ENCODE data around the gene EFCC1. TPM values are rescaled to one million over a fixed set of nuclear protein-coding genes. Genes with fewer than 3 reads are reported as not detected.
A peak's percentile ranks its signal among the peaks of the same experiment; 100 is the strongest.

EFCC1 gene
- total RNA-seq, 2 experiments from 2014 or later: 0.10 to 0.20 TPM

DNA sequence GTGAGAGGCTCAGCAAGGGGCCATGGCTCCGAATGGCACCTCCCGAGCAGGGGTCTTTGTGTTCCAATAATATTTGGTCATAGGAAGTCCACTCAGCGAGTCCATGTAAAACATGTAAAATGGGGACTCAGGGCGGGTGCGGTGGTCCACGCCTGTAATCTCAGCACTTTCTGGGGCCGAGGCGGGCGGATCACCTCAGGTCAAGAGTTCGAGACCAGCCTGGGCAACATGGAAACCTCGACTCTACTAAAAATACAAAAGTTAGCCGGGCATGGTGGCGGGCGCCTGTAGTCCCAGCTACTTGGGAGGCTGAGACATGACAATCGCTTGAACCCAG is 26.4 kb downstream of the EFCC1 start:
- intact Hi-C loops (cut with micrococcal nuclease): loop anchor here (1.0 to 2.0 kb wide), 10 partner anchors 11 to 251 kb away; partner anchors contain the start of genes ACAD9, CFAP92, COPG1 and HMCES
- Mint-ChIP-seq H3K4me3 (peak overlapping the region; percentile 45), H3K27ac (no peak overlapping the region), H3K36me3 (ENCODE audit: low read depth) (no peaks in the 10 kb centered on the region), H3K4me1 (ENCODE audit: low read depth) (peaks cover 7% of the 10 kb centered on the region), H3K27me3 (ENCODE audit: low read depth) (no peaks in the 10 kb centered on the region), H3K9me3 (no peaks in the 10 kb centered on the region)
- CTCF ChIA-PET: interaction anchor here (0.6 to 7.2 kb wide), 10 partner anchors 9 to 104 kb away, joined by 3 to 64 read pairs (median 6); no protein-coding TSS in a partner anchor
- no peak for DNase-seq

DNA sequence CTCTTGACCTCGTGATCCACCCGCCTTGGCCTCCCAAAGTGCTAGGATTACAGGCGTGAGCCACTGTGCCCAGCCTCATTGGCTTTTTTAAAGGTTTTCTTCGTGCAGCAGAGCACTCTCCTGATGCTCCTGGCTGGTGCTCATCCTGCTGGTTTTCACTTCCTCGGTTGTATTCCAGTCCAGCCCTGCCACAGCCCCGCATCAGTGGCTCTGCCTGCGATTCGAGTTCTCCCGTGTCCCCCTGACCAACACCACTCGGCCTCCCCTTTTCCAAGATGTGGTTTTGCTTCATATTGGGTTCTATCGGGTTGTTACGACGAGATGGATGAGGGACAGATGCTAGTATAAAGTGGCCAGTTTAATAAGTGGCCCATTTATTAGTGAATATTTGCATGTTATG is 27.8 kb downstream of the EFCC1 start:
- no peak for DNase-seq
- Mint-ChIP-seq H3K4me1 (ENCODE audit: low read depth) (peaks cover 7% of the 10 kb centered on the region), H3K9me3 (no peaks in the 10 kb centered on the region), H3K36me3 (ENCODE audit: low read depth) (no peaks in the 10 kb centered on the region), H3K27me3 (ENCODE audit: low read depth) (no peaks in the 10 kb centered on the region), H3K27ac (no peak overlapping the region), H3K4me3 (no peak overlapping the region)
- intact Hi-C loops (cut with micrococcal nuclease): no loop called here
- CTCF ChIA-PET: interaction anchor here (1.3 to 7.2 kb wide), 2 partner anchors 13 to 14 kb away, joined by 4 to 64 read pairs; no protein-coding TSS in a partner anchor

DNA sequence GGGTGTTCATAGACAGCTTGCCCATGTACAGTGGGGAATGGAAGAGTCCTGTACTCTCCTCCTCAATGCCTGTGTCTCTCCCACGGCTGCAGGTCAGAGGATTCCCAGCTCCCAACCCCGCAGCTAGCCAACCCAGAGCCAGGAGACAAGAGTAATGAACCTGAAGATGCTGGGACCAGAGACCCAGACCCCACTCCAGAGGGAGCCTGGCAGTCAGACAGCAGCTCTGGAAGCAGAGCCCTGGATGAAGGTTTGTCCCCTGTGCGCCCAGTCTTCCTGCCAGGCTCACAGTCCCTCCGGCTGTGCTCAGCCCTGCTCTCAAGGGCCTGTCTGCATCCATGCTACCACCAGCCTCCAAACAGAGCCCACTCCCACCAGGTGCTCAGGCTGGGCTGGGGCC is 29.5 kb downstream of the EFCC1 start:
- H3K9me3 Mint-ChIP-seq: no peaks in the 10 kb centered on the region
- CTCF ChIA-PET: interaction anchor here (0.6 to 7.2 kb wide), 9 partner anchors 15 to 219 kb away, joined by 3 to 64 read pairs (median 4); partner anchors contain the start of gene COPG1
- intact Hi-C loops (cut with micrococcal nuclease): no loop called here
- H3K27me3 Mint-ChIP-seq (ENCODE audit: low read depth): no peaks in the 10 kb centered on the region
- H3K4me3 Mint-ChIP-seq: no peak overlapping the region
- no peak for DNase-seq
- H3K27ac Mint-ChIP-seq: no peak overlapping the region
- H3K4me1 Mint-ChIP-seq (ENCODE audit: low read depth): peaks cover 14% of the 10 kb centered on the region
- H3K36me3 Mint-ChIP-seq (ENCODE audit: low read depth): no peaks in the 10 kb centered on the region

DNA sequence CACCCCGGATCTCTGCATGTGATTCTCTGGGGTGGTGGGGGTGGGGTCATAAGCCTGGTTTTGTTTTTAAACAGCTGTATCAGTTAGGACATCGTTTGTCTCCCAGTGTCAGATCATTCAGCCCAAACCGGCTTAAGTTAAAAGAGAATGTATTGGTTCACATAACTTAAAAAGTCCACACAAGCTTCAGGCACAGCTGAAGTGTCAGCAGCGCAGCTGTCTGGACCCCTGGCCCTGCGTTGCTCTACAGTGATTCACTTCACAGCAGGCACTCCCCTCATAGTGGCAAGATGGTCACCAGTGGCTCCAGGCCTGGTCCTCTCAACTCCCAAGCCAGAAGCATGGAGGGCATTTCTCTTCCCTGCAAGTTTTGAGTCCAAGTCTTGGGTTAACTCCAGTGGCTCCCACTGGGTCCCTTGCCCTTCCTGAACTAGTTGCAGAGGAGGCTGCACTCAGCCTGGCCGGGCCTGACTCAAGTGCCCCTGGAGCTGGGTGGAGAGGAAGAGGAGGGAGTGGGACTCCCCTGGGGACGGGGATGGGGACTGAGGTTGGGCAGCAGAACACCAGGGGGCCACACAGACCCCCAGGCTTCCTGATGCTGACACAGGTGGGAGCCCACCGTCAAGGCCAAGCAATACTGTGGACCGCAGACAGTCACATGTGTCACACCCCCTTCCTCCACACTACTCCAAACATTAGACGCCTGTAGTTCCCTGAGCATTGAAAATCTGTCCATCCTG is 30.5 kb downstream of the EFCC1 start:
- no peak for DNase-seq
- H3K4me3 Mint-ChIP-seq: no peak overlapping the region
- H3K36me3 Mint-ChIP-seq (ENCODE audit: low read depth): no peaks in the 10 kb centered on the region
- H3K9me3 Mint-ChIP-seq: no peaks in the 10 kb centered on the region
- no peaks in the 10 kb centered on the region for H3K27me3 Mint-ChIP-seq (ENCODE audit: low read depth)
- peaks cover 14% of the 10 kb centered on the region for H3K4me1 Mint-ChIP-seq (ENCODE audit: low read depth)
- no peak overlapping the region for H3K27ac Mint-ChIP-seq
- intact Hi-C loops (cut with micrococcal nuclease): no loop called here
- CTCF ChIA-PET: interaction anchor here (0.7 to 1.7 kb wide), 2 partner anchors 9 to 61 kb away, joined by 3 to 5 read pairs; no protein-coding TSS in a partner anchor

DNA sequence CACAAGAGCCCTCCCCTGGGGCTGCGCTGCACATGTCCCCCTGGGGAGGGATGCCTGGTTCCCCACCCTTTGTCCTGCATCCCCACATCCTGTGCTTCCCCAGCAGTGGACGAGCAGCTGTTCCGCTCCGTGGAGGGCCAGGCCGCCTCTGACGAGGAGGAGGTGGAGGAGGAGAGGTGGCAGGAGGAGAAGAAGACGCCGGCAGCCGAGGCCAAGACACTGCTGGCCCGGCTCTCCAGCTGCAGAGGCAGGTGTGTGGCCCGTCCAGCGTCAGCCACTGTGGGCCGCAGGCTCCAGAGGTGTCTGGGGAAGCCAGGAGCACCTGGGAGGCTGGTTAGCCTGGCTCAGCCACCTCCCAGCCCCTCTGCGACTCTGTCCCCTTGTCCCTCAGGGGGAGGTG is 31.6 kb downstream of the EFCC1 start:
- CTCF ChIA-PET: no interaction called here
- intact Hi-C loops (cut with micrococcal nuclease): no loop called here
- no peak for DNase-seq
- H3K4me3 Mint-ChIP-seq: no peak overlapping the region
- H3K27ac Mint-ChIP-seq: no peak overlapping the region
- no peaks in the 10 kb centered on the region for H3K36me3 Mint-ChIP-seq (ENCODE audit: low read depth)
- H3K4me1 Mint-ChIP-seq (ENCODE audit: low read depth): peaks cover 11% of the 10 kb centered on the region
- H3K9me3 Mint-ChIP-seq: no peaks in the 10 kb centered on the region
- no peaks in the 10 kb centered on the region for H3K27me3 Mint-ChIP-seq (ENCODE audit: low read depth)

DNA sequence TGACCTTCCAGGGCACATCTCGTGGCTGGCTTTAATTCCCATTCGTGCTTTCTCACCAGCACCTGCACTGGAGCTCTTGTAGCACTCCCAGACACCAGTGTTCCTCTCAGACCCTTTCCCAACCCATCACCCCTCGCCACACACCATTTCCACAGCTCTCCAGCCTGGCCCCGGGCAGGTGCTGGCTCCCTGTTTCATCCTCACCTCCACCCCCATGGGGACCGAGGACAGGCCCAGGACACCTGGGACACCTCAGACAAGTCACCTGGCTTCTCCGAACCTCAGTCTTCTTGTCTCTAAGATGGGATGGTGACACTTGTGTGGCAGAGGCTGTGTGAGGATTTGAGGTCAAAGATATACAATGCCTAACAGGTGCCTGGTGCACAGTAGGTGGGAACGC is 32.0 kb downstream of the EFCC1 start:
- Mint-ChIP-seq H3K27ac (no peak overlapping the region), H3K36me3 (ENCODE audit: low read depth) (no peaks in the 10 kb centered on the region), H3K4me3 (no peak overlapping the region), H3K27me3 (ENCODE audit: low read depth) (no peaks in the 10 kb centered on the region), H3K4me1 (ENCODE audit: low read depth) (peaks cover 11% of the 10 kb centered on the region), H3K9me3 (no peaks in the 10 kb centered on the region)
- intact Hi-C loops (cut with micrococcal nuclease): no loop called here
- no peak for DNase-seq
- CTCF ChIA-PET: interaction anchor here (0.6 kb wide), 1 partner anchor 327 kb away, joined by 3 read pairs; no protein-coding TSS in a partner anchor

DNA sequence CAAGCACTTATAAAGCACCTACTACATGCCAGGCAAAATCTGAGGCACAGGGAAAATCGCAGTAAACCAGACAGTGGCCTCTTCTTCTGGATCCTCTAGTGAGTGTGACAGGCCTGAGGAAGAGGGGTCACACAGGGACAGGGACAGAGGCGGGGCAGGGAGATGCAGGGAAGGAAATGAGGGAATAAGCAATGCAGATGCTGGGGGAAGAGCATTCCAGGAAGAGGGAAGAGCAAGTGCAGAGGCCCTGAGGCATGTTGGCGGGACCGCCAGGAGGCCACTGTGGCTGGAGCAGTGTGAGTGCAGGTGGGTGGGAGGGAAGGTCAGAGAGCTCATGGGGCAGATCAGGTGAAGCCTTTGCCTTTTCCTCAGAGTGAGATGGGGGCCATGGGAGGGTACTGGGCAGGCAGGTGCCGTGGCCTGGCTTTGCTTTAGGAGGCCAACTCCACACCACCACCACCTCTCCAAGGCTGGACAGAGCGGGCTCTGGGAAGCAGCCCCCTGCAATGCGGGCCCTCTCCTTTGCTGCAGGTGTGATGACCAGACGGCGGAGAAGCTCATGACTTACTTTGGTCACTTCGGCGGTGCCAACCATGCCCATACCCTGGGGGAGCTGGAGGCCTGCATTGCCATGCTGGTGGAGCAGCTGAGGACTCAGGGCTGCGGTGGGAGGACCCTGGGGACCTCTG is 32.7 kb downstream of the EFCC1 start:
- Mint-ChIP-seq H3K4me3 (no peak overlapping the region), H3K36me3 (ENCODE audit: low read depth) (no peaks in the 10 kb centered on the region), H3K27me3 (ENCODE audit: low read depth) (no peaks in the 10 kb centered on the region), H3K9me3 (no peaks in the 10 kb centered on the region), H3K4me1 (ENCODE audit: low read depth) (peaks cover 11% of the 10 kb centered on the region), H3K27ac (no peak overlapping the region)
- DNase-seq: no peak
- CTCF ChIA-PET: interaction anchor here (0.6 to 1.2 kb wide), 4 partner anchors 18 to 328 kb away, joined by 3 to 5 read pairs (median 4); no protein-coding TSS in a partner anchor
- intact Hi-C loops (cut with micrococcal nuclease): no loop called here

DNA sequence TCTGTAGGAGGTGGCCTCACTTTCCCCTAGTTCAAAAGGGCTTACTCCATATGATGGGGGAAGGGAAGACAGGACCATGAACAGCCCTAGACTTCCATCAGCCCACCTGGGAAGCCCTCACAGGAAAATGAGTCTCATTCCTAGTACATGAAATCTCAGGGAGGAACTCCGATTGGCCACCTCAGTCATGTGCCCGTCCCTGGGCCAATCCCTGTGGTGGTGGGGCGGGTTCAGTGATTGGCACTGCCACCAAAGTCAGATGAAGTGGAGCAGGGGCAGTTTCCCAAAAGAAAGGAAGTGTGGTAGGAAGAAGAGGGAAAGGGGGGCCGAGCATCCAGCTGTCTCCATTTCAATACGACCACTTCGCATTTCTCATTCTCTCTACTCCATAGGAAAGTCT is 33.5 kb downstream of the EFCC1 start:
- no peaks in the 10 kb centered on the region for H3K9me3 Mint-ChIP-seq
- CTCF ChIA-PET: interaction anchor here (1.2 kb wide), 1 partner anchor 211 kb away, joined by 3 read pairs; no protein-coding TSS in a partner anchor
- H3K36me3 Mint-ChIP-seq (ENCODE audit: low read depth): no peaks in the 10 kb centered on the region
- peaks cover 1% of the 10 kb centered on the region for H3K27me3 Mint-ChIP-seq (ENCODE audit: low read depth)
- peaks cover 12% of the 10 kb centered on the region for H3K4me1 Mint-ChIP-seq (ENCODE audit: low read depth)
- no peak overlapping the region for H3K4me3 Mint-ChIP-seq
- intact Hi-C loops (cut with micrococcal nuclease): no loop called here
- no peak for DNase-seq
- no peak overlapping the region for H3K27ac Mint-ChIP-seq

DNA sequence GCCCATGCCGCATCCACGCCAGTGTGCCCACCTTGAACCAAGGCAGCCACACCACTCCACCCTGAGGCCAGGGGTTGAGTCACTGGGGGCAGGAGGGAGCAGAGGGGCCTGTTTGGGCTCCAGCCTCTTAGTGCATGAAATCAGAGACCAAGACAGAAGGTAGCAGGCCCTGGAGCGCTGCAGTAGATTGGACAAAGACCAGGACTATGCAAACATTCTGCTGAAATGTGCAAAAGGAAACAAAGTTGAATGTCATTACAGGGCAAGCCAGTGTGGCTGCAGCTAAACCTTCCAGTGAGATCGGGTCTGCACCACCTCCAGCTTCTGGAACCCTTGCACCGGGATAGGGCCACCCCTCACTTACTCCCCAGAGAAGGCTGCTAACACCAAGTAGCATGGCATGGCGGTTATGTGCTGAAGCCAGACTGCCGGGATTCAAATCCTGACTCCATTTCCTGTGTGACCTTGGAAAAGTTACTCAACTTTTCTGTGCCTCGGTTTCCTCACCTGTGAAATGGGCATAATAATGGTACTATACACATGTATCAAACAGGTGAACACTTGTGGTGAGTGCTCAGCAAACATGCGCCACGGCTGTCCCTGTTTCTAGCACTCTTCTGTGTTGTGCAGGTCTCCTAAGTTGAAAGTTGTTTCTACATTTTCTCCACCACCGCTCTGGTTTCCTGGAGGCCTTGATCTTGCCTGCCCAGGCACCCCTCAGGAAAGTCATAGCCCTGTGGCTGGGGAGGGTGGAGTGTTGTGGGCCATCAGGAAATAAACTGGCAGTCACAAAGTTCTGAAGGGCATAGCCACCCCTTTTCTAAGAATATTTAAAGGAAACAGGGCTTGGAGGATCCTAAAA is 34.5 kb downstream of the EFCC1 start:
- Mint-ChIP-seq H3K9me3 (no peaks in the 10 kb centered on the region), H3K4me3 (no peak overlapping the region), H3K27me3 (ENCODE audit: low read depth) (peaks cover 1% of the 10 kb centered on the region), H3K27ac (no peak overlapping the region), H3K4me1 (ENCODE audit: low read depth) (peaks cover 16% of the 10 kb centered on the region), H3K36me3 (ENCODE audit: low read depth) (no peaks in the 10 kb centered on the region)
- DNase-seq: no peak
- intact Hi-C loops (cut with micrococcal nuclease): no loop called here
- CTCF ChIA-PET: interaction anchor here (2.7 kb wide), 1 partner anchor 8 kb away, joined by 17 read pairs; no protein-coding TSS in a partner anchor

DNA sequence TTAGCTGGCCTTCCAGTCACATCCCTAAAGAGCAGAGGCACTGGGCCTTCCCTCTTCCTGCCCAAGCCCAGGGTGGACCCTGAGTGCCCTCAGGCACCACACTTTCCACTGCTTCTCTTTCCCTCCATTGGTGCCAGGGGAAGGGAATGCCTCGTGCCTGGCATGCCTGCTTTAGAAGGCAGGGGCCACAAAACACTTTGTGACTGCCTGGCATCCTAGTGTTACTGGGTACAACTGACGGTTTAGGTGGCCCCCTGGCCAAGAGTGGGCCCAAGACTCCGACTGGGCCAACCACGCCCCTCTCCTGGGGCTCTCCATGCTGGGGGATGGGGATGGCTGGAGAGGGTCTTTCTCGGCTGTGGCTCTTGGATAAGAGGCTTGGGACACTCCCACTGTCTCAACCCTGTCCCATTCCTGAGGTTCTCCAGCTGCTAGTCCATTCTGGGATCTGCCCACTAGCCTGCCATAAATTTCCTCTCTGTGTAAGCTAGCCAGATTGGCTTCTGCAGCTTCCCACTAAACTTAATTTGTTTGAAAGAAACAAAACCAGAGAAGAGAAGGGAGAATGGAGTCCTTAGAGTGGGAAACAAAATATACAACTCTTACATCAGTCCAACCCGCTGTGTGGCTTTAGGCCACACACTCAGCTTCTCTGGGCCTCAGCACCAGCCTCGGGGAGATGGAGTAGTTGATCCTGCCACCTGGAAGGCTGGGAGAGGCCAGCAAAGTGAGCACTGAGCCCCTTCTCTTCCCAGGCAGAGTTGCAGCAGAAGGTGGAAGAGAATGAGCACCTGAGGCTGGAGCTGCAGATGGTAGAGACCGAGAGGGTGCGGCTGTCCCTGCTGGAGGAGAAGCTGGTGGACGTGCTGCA is 35.4 kb downstream of the EFCC1 start:
- no peak overlapping the region for H3K27ac Mint-ChIP-seq
- no peaks in the 10 kb centered on the region for H3K36me3 Mint-ChIP-seq (ENCODE audit: low read depth)
- DNase-seq: no peak
- H3K4me3 Mint-ChIP-seq: no peak overlapping the region
- H3K4me1 Mint-ChIP-seq (ENCODE audit: low read depth): peaks cover 16% of the 10 kb centered on the region
- H3K9me3 Mint-ChIP-seq: no peaks in the 10 kb centered on the region
- CTCF ChIA-PET: interaction anchor here (0.5 to 2.7 kb wide), 8 partner anchors 9 to 281 kb away, joined by 3 to 17 read pairs (median 4); no protein-coding TSS in a partner anchor
- intact Hi-C loops (cut with micrococcal nuclease): no loop called here
- peaks cover 1% of the 10 kb centered on the region for H3K27me3 Mint-ChIP-seq (ENCODE audit: low read depth)

DNA sequence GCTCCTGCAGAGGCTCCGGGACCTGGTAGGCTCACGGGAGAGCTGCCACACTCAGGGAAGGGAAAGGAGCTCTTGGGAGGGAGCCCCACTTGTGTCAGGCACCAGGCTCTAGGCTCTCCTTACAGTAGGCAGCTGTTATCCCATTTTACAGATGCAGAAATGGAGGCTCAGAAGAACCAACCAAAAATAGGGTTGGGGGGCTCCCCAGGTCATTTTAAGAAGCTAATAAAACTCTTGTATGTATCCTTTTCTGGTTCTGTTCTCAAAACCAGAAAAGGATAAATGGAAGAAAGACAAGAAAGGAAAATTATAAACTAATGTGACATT is 36.0 kb downstream of the EFCC1 start:
- Mint-ChIP-seq H3K4me1 (ENCODE audit: low read depth) (peaks cover 16% of the 10 kb centered on the region), H3K27ac (no peak overlapping the region), H3K4me3 (no peak overlapping the region), H3K27me3 (ENCODE audit: low read depth) (peaks cover 1% of the 10 kb centered on the region), H3K36me3 (ENCODE audit: low read depth) (no peaks in the 10 kb centered on the region), H3K9me3 (no peaks in the 10 kb centered on the region)
- no peak for DNase-seq
- CTCF ChIA-PET: interaction anchor here (0.5 to 2.7 kb wide), 8 partner anchors 9 to 280 kb away, joined by 3 to 17 read pairs (median 4); no protein-coding TSS in a partner anchor
- intact Hi-C loops (cut with micrococcal nuclease): no loop called here
